Measurements from ENCODE around the gene AATK. TPM values are rescaled to one million over a fixed set of nuclear protein-coding genes. Genes with fewer than 3 reads are reported as not detected.

AATK gene
- total RNA-seq, 1 experiment from 2014 or later, result not detected

DNA sequence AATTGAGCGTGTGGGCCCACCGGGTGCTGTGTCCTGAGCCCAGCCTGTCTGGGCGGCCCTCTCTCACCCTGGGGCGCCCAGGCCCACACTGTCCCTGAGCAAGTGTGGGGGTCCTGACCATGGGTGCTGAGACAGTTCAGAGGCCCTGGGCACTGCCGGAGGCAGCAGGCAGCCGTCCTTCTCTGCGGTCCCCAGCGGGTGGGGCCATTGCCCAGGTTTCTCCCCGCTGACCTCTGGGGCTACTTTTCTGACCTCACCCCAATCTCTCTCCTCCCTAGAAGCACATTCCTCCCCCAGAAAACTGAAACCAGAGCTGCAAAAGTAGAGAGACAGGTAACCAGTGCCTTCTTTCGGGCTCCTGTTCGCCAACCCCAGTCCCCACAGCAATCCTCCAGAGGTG, 36.7 kb downstream of the AATK start:
- H3K27me3 Mint-ChIP-seq (ENCODE audit: unreplicated experiment), result no peaks in the 10 kb centered on the region
- no peak overlapping the region for H3K27ac Mint-ChIP-seq (ENCODE audit: unreplicated experiment)
- no peak overlapping the region for H3K4me3 Mint-ChIP-seq (ENCODE audit: low read depth, unreplicated experiment)
- no peaks in the 10 kb centered on the region for H3K4me1 Mint-ChIP-seq (ENCODE audit: low read depth, unreplicated experiment)
- no peaks in the 10 kb centered on the region for H3K36me3 Mint-ChIP-seq (ENCODE audit: insufficient read depth, unreplicated experiment)
- DNase-seq, result no peak
- CTCF ChIA-PET, result no interaction called here
- no peaks in the 10 kb centered on the region for H3K9me3 Mint-ChIP-seq (ENCODE audit: low read depth, unreplicated experiment)
- intact Hi-C loops (cut with micrococcal nuclease; ENCODE audit: unreplicated experiment), result no loop called here
- no peak for TF ChIP-seq CTCF (IDR thresholded peaks at IDR 0.05; ENCODE audit: unreplicated experiment)
- BruUV-seq (replicated peaks), result no TSS peak

DNA sequence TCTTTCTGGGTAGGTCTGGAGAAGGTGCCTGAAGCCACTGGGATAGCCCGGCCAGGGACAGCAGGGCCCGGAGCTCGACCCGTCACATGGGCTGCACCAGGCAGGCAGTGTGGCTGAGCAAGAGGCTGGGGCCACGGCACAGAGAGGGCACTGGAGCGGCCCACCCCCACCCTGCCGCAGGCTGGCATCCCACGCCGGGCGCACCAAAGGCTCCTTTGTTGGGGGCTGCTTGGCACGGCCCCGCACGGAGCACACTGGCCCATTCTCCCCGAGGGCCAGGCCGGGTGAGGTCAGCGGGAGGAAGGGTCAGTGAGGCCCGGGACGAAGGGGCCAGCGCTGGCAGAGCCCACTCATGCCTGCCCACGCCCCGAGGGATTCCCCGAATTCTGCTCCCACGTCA, 37.2 kb downstream of the AATK start:
- no peaks in the 10 kb centered on the region for H3K9me3 Mint-ChIP-seq (ENCODE audit: low read depth, unreplicated experiment)
- H3K4me3 Mint-ChIP-seq (ENCODE audit: low read depth, unreplicated experiment), result no peak overlapping the region
- no peaks in the 10 kb centered on the region for H3K4me1 Mint-ChIP-seq (ENCODE audit: low read depth, unreplicated experiment)
- TF ChIP-seq CTCF (IDR thresholded peaks at IDR 0.05; ENCODE audit: unreplicated experiment), result no peak
- H3K27ac Mint-ChIP-seq (ENCODE audit: unreplicated experiment), result no peak overlapping the region
- no peaks in the 10 kb centered on the region for H3K27me3 Mint-ChIP-seq (ENCODE audit: unreplicated experiment)
- BruUV-seq (replicated peaks), result no TSS peak
- no peaks in the 10 kb centered on the region for H3K36me3 Mint-ChIP-seq (ENCODE audit: insufficient read depth, unreplicated experiment)
- no peak for DNase-seq
- CTCF ChIA-PET, result no interaction called here
- intact Hi-C loops (cut with micrococcal nuclease; ENCODE audit: unreplicated experiment), result no loop called here

GRCh38 chr17:81128338-81128737, 37.7 kb downstream of the AATK start:
- no peak for TF ChIP-seq CTCF (IDR thresholded peaks at IDR 0.05; ENCODE audit: unreplicated experiment)
- no peaks in the 10 kb centered on the region for H3K9me3 Mint-ChIP-seq (ENCODE audit: low read depth, unreplicated experiment)
- CTCF ChIA-PET, result no interaction called here
- no peak for DNase-seq
- H3K4me3 Mint-ChIP-seq (ENCODE audit: low read depth, unreplicated experiment), result no peak overlapping the region
- H3K27ac Mint-ChIP-seq (ENCODE audit: unreplicated experiment), result no peak overlapping the region
- no peaks in the 10 kb centered on the region for H3K4me1 Mint-ChIP-seq (ENCODE audit: low read depth, unreplicated experiment)
- H3K36me3 Mint-ChIP-seq (ENCODE audit: insufficient read depth, unreplicated experiment), result no peaks in the 10 kb centered on the region
- intact Hi-C loops (cut with micrococcal nuclease; ENCODE audit: unreplicated experiment), result no loop called here
- no peaks in the 10 kb centered on the region for H3K27me3 Mint-ChIP-seq (ENCODE audit: unreplicated experiment)
- no TSS peak for BruUV-seq (replicated peaks)

- no peak for TF ChIP-seq CTCF (IDR thresholded peaks at IDR 0.05; ENCODE audit: unreplicated experiment)
- no peak for DNase-seq
- Mint-ChIP-seq H3K27ac (ENCODE audit: unreplicated experiment) (no peak overlapping the region), H3K9me3 (ENCODE audit: low read depth, unreplicated experiment) (no peaks in the 10 kb centered on the region), H3K4me3 (ENCODE audit: low read depth, unreplicated experiment) (no peak overlapping the region), H3K27me3 (ENCODE audit: unreplicated experiment) (no peaks in the 10 kb centered on the region), H3K36me3 (ENCODE audit: insufficient read depth, unreplicated experiment) (no peaks in the 10 kb centered on the region), H3K4me1 (ENCODE audit: low read depth, unreplicated experiment) (no peaks in the 10 kb centered on the region)
- intact Hi-C loops (cut with micrococcal nuclease; ENCODE audit: unreplicated experiment), result no loop called here
- CTCF ChIA-PET, result no interaction called here
- BruUV-seq (replicated peaks), result no TSS peak
These were observed 38.4 kb downstream of the AATK start for GRCh38 chr17:81127526-81128177.
